Stimulated activated CD4-positive, alpha-beta T cell treated with anti-CD3 and anti-CD28 coated beads, Interleukin-1b, Interleukin-23, amount 100 ng/mL, for 1 hour (primary cell): Measurements from ENCODE around the gene TPCN2.
A peak's percentile ranks its signal among the peaks of the same experiment; 100 is the strongest.

Source experiments
- DNase-seq, 2 donors: peaks; one replicate each; pipeline ENCODE4 v3.0.0-alpha.2; 2020; ENCODE audit warnings: low read depth in 2 of 2

TPCN2 gene

GRCh38 chr11:69094111-69094914 lies 45.6 kb downstream of the TPCN2 start:
- no peak for DNase-seq

GRCh38 chr11:69094915-69095290 lies 46.2 kb downstream of the TPCN2 start:
- DNase-seq: no peak

GRCh38 chr11:69095300-69095699 lies 46.6 kb downstream of the TPCN2 start:
- DNase-seq: no peak

- no peak for DNase-seq
These were observed 47.7 kb downstream of the TPCN2 start for GRCh38 chr11:69096473-69096872.

GRCh38 chr11:69097263-69097662 lies 48.5 kb downstream of the TPCN2 start:
- no peak for DNase-seq

- no peak for DNase-seq
These were observed 50.4 kb downstream of the TPCN2 start for GRCh38 chr11:69099180-69099579.

- no peak for DNase-seq
These were observed 51.9 kb downstream of the TPCN2 start for GRCh38 chr11:69100454-69101114.

- DNase-seq: peak; percentile 54 to 76
These were observed 52.5 kb downstream of the TPCN2 start for GRCh38 chr11:69101115-69101791.

- no peak for DNase-seq
These were observed 53.3 kb downstream of the TPCN2 start for GRCh38 chr11:69101792-69102695.

- no peak for DNase-seq
These were observed 54.2 kb downstream of the TPCN2 start for GRCh38 chr11:69102732-69103615.

GRCh38 chr11:69104212-69104855 lies 55.6 kb downstream of the TPCN2 start:
- DNase-seq: no peak

- no peak for DNase-seq
These were observed 56.2 kb downstream of the TPCN2 start for GRCh38 chr11:69104856-69105395.

- no peak for DNase-seq
These were observed 56.8 kb downstream of the TPCN2 start for GRCh38 chr11:69105461-69106030.

GRCh38 chr11:69106031-69106811 lies 57.5 kb downstream of the TPCN2 start:
- no peak for DNase-seq

GRCh38 chr11:69107413-69107812 lies 58.7 kb downstream of the TPCN2 start:
- no peak for DNase-seq

GRCh38 chr11:69108030-69108429 lies 59.3 kb downstream of the TPCN2 start:
- no peak for DNase-seq

GRCh38 chr11:69108559-69108958 lies 59.8 kb downstream of the TPCN2 start:
- DNase-seq: no peak

GRCh38 chr11:69109101-69109500 lies 60.4 kb downstream of the TPCN2 start:
- no peak for DNase-seq

- no peak for DNase-seq
These were observed 61.7 kb downstream of the TPCN2 start for GRCh38 chr11:69110451-69110850.
